Skeletal muscle cell (primary cell): ENCODE data around the gene SLC16A7.

Source experiments
- DNase-seq: peaks from one replicate; pipeline ENCODE4 v3.0.0-alpha.2; 2010; ENCODE audit warnings: low read depth
- H3K4me3 ChIP-seq: 2 replicates; pipeline ENCODE4 v1.5.1; 2011; ENCODE audit warnings: low read depth, mild to moderate bottlenecking, control low read depth, low read length, moderate library complexity

SLC16A7 gene

GRCh38 chr12:59808317-59808910, 212.6 kb downstream of the SLC16A7 start:
- no peak for DNase-seq
- H3K4me3 ChIP-seq = no peak overlapping the region

GRCh38 chr12:59811991-59812390, 216.2 kb downstream of the SLC16A7 start:
- no peak for DNase-seq
- no peak overlapping the region for H3K4me3 ChIP-seq

GRCh38 chr12:59812716-59813115, 216.9 kb downstream of the SLC16A7 start:
- DNase-seq = no peak
- no peak overlapping the region for H3K4me3 ChIP-seq

- H3K4me3 ChIP-seq = no peak overlapping the region
- DNase-seq = peak; percentile 14
Observed at GRCh38 chr12:59820594-59821011, 224.8 kb downstream of the SLC16A7 start.

- no peak overlapping the region for H3K4me3 ChIP-seq
- DNase-seq = no peak
Observed at GRCh38 chr12:59823567-59823966, 227.7 kb downstream of the SLC16A7 start.

- no peak for DNase-seq
- H3K4me3 ChIP-seq = no peak overlapping the region
Observed at GRCh38 chr12:59827767-59828166, 231.9 kb downstream of the SLC16A7 start.

- no peak overlapping the region for H3K4me3 ChIP-seq
- no peak for DNase-seq
Observed at GRCh38 chr12:59828521-59828920, 232.7 kb downstream of the SLC16A7 start.

- no peak overlapping the region for H3K4me3 ChIP-seq
- no peak for DNase-seq
Observed at GRCh38 chr12:59833408-59833807, 237.6 kb downstream of the SLC16A7 start.

GRCh38 chr12:59834659-59835474, 239.0 kb downstream of the SLC16A7 start:
- DNase-seq = no peak
- no peak overlapping the region for H3K4me3 ChIP-seq
